Measurements from ENCODE around the gene SRPX2.

Gene SRPX2

GRCh38 chrX:100643956-100644860 lies at the start of gene SRPX2:
Gene SRPX2, plus strand, starts transcription at chrX:100644199. Its CDS starts 2,124 bp downstream, at chrX:100646323.
- no peak for DNase-seq

- no peak for DNase-seq
Measured at GRCh38 chrX:100596601-100597000, 47.4 kb upstream of the SRPX2 start.

- DNase-seq = no peak
Measured at GRCh38 chrX:100599456-100599855, 44.5 kb upstream of the SRPX2 start.

DNA sequence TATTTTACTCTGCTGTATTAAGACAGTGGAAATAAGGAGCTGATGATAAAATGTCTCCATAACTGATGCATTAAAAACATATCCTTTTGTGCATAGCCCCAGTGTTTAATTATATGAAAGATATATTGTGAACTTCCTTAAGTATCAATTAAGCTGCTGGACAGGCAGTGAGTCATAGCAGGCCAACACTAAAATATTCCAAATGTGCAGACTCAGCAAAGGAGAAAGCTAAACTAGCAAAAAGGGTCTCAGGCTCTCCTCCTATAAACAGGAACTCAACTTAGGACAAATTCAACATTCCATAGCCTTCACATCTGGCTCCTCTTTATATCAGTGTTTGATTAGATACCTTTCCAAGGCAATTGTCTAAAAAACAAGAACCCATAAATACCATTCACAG lies 43.7 kb upstream of the SRPX2 start:
- no peak for DNase-seq

DNA sequence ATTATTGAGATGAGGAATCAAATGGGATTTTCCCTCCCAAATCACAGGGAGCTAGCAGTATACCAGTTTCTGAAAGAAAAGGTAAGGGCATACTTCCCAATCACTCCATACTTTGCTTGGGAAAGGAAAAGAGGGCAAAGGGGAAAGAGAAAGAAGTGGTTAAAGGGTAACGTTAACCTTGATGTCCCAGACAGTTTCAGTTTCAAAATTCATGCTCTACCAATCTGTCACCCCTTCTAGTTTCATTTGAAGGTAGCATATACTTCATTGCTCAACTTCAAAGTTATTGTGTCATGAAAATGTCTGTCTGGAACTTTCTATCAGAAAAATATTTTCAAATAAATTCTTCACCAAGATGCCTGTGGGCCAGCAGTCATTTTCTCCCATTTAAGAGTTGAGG lies 43.2 kb upstream of the SRPX2 start:
- DNase-seq = no peak

GRCh38 chrX:100606753-100607152 lies 37.2 kb upstream of the SRPX2 start:
- no peak for DNase-seq

DNA sequence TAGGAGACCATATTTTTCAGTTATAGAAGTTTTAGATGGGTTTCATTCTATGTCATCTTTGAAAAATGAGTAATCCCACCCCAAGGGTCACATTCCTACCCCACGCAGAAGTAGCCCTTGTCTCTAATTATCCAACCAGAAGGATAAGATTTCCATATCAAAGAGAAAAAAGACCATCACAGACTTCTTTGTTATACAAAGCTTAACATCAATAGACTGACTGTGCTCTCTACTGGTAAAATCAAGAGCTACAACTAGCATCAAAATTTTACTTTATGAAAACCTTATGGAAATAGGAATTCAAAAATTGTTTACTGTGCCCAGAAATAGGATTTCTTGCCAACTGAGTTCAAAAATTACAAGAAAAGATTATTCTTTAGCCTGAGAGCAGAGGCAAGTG lies 34.4 kb upstream of the SRPX2 start:
- no peak for DNase-seq

GRCh38 chrX:100611951-100612350 lies 32.0 kb upstream of the SRPX2 start:
- DNase-seq = no peak

DNA sequence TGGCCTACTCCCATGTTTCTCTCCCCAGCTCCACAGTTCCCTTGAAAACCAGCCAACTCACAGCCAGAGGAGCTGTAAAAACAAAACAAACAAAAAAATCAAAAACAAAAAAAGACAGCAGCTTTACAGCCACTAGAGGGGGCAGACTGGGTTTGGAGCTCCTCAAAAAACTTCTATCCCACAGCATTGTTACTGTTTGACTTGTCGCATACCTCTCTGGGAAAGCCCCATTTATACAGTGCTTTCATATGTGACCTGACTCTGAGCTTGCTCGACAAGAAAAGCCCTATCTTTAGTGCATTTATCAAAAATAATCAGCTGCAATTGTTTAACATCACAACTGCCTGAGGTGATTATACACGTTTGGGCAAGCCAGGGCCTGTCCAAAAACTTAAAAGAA lies 29.0 kb upstream of the SRPX2 start:
- peak; percentile 13 to 41 for DNase-seq

DNA sequence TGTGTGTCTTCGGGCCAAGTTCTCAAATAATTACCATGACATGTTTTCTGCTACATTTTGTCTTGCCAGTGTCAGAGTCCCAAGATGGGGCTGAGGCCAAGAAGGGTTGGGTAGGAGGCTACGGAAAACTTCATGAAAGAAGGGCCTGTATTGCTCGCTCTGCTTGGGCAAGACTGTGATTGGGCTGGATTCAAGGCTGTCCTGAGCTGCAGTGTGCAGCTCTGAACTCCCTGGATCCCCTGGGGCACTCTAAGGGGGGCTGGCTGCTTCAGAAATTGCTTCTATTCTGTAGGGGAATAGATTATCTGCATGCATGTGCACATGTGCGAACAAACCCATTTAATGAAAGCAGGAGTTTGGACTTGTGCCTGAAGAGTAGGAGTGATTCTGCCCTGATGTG lies 21.0 kb upstream of the SRPX2 start:
- DNase-seq = no peak

DNA sequence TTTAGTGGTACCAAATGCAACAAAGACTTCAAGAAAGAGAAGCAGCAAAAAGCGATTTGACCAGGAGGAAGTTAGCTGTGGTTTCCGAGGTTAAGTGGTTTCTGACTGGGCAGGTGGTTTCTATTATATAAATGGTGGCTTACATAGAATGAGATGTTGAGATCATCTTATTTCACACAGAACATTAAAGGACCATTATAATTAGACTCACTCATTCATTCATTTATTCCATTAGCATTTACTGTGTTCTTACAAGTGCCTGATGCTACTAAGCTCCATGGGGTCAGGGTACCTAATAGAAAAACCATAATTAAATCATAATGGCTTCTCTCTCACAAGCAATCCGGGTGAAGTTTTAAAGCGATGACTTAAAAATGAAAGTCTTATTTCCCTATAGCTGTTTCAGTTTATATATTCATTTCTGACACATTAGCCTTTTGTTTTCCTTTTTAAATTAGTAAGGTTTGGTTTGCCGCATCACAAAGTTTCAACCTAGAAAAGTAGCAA lies 18.0 kb upstream of the SRPX2 start:
- DNase-seq = no peak

DNA sequence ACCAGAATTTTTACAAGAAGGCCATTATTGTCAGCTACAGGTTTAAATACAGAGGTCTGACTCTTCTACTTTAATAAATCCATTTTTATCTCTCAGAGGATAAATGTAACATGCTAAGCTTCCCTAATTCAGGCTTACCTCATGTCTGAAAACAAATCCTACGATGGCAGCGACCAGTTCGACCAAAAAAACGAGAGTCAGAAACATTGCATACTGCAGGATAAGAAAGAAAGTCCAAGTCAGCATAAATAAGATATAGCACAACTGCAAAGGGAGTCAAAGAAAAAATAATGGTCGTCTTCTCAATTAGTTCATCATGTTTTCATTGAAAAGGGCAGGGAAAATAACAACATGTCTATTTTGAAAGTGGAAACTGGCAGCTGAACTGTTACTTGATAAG lies 9.0 kb upstream of the SRPX2 start:
- no peak for DNase-seq

GRCh38 chrX:100635989-100636320 lies 8.0 kb upstream of the SRPX2 start:
- DNase-seq = no peak

DNA sequence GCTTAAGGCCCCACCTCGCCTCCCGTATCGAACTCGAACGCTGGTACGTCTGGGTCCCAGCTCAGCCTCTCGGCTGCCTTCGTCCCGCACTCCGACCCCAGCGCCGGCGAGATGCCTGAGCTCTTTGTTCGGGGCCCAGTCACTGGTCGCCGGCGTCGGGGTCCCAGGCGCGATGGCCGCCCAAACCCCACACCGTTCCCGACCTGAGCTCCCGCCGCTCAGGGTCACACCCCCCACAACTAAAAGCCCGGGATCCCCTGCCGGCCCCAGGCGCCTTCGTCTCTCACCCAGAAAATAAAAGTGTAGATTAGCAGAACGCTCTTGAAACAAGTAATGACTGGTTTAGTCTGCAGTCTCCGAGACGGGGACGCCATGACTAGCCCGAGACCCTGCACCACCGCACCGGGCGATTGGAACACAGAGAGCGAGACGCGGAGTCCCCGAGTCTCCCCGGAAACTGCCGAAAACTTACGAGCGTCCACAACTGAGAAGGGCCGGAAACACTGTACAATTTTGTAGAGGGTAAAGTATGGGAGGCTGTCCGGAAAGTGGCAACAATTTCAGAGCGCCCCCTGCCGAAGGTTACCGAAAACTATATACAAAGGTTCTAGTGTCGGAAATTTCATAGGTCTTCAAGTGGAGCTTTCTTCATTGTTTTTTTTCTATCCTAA lies 7.5 kb upstream of the SRPX2 start, which contains the start of gene TSPAN6:
TSS of gene TSPAN6 (minus strand) at position 486 of the 671 bp plus-strand sequence. CDS start at position 374, 112 bp downstream.
- DNase-seq = peak; percentile 79 to 91

DNA sequence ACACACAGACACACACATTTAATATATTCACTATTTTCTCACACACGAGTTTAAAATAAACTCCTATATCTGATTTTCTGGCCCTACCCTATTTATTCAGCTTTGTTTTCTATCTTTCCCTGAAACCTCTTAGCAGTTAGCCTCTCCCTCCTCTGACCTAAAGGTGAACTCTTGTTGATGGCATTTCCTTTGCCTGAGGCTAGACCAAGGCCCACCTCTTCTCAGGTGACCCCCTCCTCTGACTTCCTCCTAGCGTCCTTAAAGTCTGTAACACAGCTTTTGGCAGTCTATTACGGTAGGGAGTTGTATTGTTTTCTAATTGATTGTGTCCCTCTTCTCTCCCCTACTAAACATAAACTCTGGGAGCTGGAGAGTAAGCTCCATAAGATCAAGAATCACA lies 1.7 kb upstream of the SRPX2 start:
- no peak for DNase-seq

DNA sequence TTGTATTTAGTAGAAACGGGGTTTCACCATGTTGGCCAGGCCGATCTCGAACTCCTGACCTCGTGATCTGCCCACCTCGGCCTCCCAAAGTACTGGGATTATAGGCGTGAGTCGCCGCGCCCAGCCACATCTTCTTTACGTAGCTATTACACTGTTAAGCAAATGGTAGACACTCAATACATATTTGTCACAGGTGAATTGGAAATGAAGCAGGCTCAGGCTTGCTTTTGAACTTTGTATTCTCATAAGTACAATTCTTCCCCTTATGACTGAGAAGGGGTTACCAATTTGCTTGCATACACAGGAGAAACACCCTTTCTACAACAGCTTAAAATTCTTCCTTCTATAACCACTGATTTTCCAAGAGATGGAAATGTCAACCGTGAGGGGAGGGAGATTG lies 787 bp upstream of the SRPX2 start:
- no peak for DNase-seq

DNA sequence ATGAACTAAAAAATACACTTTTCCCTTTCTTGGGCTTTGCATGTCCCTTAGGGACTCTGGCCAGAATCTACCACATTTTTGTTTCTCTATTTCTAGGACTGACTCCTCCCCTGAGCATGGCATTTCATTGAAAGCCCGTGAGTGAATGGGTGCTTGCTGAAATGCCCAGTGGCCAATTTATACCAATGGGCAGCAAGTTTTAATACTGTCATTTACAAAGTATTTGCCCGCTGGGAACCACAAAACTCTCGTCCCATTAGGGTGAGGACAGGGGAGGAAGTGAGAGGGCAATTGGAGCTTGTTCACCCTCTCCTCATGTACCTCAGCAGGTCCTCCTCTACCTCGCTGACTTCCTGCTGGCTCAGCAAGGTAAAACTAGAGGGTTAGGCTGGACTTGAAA lies 1.1 kb downstream of the SRPX2 start:
- DNase-seq = no peak

- DNase-seq = no peak
Measured at GRCh38 chrX:100647095-100647494, 3.1 kb downstream of the SRPX2 start.

DNA sequence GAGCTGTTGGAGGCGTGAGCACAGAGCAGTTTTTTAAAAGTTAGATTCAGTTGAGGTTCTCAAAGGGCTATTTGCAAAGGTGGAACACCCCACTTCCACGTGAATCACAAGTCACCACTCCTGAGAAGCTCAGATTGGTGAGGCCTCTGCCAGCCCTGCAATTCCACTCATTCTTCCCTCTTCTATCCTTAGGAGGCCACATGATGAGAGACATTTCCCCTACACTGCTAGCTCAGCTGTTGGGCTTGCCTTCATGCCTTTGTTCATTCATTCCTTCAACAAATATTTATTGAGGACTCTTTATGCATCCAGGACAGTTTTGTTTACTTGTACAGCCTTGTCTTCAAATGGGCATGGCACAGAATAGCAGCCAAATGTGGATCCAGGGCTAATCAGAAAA lies 3.7 kb downstream of the SRPX2 start:
- DNase-seq = no peak

GRCh38 chrX:100648458-100649417 lies 4.7 kb downstream of the SRPX2 start:
- no peak for DNase-seq

GRCh38 chrX:100649550-100650356 lies 5.8 kb downstream of the SRPX2 start:
- DNase-seq = no peak

DNA sequence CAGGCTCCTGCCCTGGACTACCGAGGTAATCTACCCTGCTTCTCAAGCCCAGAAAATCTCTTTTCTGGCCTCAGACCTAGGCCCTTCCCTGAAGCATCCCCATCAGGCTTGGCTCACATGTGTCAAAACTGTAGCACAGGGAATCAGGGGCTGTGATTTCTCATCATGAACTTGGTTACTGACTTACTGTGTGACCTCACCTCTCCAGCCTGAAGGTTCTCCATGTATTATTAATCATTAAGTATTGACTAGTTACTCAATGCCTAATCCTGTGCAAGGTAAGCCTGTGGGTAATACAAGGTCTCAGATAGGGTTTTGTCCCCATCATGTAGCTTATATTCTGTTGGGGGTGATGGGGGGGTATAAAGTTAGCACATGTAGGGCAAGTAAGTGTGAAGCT lies 6.8 kb downstream of the SRPX2 start:
- DNase-seq = no peak
